ENCODE measurements around the gene GRK3.
A peak's percentile ranks its signal among the peaks of the same experiment; 100 is the strongest.

GRK3 gene

GRCh38 chr22:25709758-25710157, 145.3 kb downstream of the GRK3 start:
- in situ Hi-C loops (cut with MboI; ENCODE audit: low pct_unique_long_range_greater_than_20kb, low sequenced_read_pairs, unreplicated experiment): loop anchor here (10.0 kb wide), 1 partner anchor 235 kb away; no protein-coding TSS in a partner anchor
- peak; percentile 25 for DNase-seq (ENCODE audit: low spot score)
- TF ChIP-seq, protein P1, sequence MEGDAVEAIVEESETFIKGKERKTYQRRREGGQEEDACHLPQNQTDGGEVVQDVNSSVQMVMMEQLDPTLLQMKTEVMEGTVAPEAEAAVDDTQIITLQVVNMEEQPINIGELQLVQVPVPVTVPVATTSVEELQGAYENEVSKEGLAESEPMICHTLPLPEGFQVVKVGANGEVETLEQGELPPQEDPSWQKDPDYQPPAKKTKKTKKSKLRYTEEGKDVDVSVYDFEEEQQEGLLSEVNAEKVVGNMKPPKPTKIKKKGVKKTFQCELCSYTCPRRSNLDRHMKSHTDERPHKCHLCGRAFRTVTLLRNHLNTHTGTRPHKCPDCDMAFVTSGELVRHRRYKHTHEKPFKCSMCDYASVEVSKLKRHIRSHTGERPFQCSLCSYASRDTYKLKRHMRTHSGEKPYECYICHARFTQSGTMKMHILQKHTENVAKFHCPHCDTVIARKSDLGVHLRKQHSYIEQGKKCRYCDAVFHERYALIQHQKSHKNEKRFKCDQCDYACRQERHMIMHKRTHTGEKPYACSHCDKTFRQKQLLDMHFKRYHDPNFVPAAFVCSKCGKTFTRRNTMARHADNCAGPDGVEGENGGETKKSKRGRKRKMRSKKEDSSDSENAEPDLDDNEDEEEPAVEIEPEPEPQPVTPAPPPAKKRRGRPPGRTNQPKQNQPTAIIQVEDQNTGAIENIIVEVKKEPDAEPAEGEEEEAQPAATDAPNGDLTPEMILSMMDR (IDR thresholded peaks at IDR 0.05; ENCODE audit: extremely low read depth, insufficient read depth, missing control alignments): no peak

DNA sequence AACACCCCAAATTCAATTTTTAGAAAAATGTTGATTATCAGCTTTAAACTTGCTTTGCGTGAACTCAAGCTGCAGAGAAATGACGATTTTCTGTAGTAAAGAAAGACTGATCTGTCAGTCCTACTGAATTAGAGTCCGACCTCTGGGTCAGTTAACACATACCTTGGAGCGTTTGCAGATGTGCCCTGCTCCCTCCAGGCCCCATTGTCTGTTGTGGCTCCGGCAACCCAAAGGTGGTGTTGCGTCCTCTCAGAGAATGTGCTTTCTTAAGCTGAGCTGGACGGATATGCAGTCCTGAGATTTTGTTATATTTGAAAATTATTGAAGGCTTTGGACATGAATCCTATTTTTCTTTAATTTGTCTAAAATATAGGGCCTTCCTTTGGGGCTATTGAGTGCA, 146.0 kb downstream of the GRK3 start:
- DNase-seq (ENCODE audit: low spot score): no peak
- TF ChIP-seq, protein P1 (IDR thresholded peaks at IDR 0.05; ENCODE audit: extremely low read depth, insufficient read depth, missing control alignments): no peak
- in situ Hi-C loops (cut with MboI; ENCODE audit: low pct_unique_long_range_greater_than_20kb, low sequenced_read_pairs, unreplicated experiment): no loop called here

DNA sequence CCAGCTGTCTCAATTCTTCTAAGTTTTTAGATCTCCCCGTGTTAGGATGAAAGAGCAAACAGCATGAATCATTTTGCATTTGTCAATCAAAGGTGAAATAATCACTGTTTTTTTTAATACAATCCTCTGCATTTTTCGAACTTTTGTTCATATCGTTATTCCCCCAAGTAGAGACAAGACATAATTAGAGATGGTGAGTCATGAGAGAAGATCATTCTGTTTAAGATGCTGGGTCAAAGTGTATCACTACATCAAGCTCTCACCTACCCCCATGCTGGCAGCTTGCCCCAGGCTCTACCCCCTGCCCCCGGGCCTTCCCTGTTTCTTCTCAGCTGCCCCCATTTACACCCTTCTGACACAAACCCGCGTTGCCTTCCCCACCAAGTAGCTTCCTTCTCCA, 147.0 kb downstream of the GRK3 start:
- no peak for DNase-seq (ENCODE audit: low spot score)
- in situ Hi-C loops (cut with MboI; ENCODE audit: low pct_unique_long_range_greater_than_20kb, low sequenced_read_pairs, unreplicated experiment): no loop called here
- TF ChIP-seq, protein P1 (IDR thresholded peaks at IDR 0.05; ENCODE audit: extremely low read depth, insufficient read depth, missing control alignments): no peak

GRCh38 chr22:25712661-25713400, 148.4 kb downstream of the GRK3 start:
- TF ChIP-seq, protein P1 (IDR thresholded peaks at IDR 0.05; ENCODE audit: extremely low read depth, insufficient read depth, missing control alignments): no peak
- in situ Hi-C loops (cut with MboI; ENCODE audit: low pct_unique_long_range_greater_than_20kb, low sequenced_read_pairs, unreplicated experiment): no loop called here
- DNase-seq (ENCODE audit: low spot score): no peak

GRCh38 chr22:25714070-25714469, 149.6 kb downstream of the GRK3 start:
- DNase-seq (ENCODE audit: low spot score): no peak
- in situ Hi-C loops (cut with MboI; ENCODE audit: low pct_unique_long_range_greater_than_20kb, low sequenced_read_pairs, unreplicated experiment): no loop called here
- TF ChIP-seq, protein P1 (IDR thresholded peaks at IDR 0.05; ENCODE audit: extremely low read depth, insufficient read depth, missing control alignments): no peak

GRCh38 chr22:25714739-25715138, 150.3 kb downstream of the GRK3 start:
- no peak for DNase-seq (ENCODE audit: low spot score)
- TF ChIP-seq, protein P1 (IDR thresholded peaks at IDR 0.05; ENCODE audit: extremely low read depth, insufficient read depth, missing control alignments): no peak
- in situ Hi-C loops (cut with MboI; ENCODE audit: low pct_unique_long_range_greater_than_20kb, low sequenced_read_pairs, unreplicated experiment): no loop called here

Measured in GM13977 (cell line).